HepG2 (cell line): ENCODE results near the gene PLA2G4F. TPM values are rescaled to one million over a fixed set of nuclear protein-coding genes. Genes with fewer than 3 reads are reported as not detected.
A peak's percentile ranks its signal among the peaks of the same experiment; 100 is the strongest.

Experiments used
- ATF6 ChIP-seq: sonication (generic); formaldehyde crosslinking; conservative IDR thresholded peaks from 2 replicates; pipeline ENCODE4 v1.4.0; 2020; ENCODE audit warnings: missing genetic modification reagents
- KDM6A ChIP-seq: IDR thresholded peaks from 2 replicates; pipeline ENCODE4 v1.6.1; 2016; ENCODE audit warnings: low read depth
- PCBP1 ChIP-seq: fragments of 200-400 bp; formaldehyde crosslinking; IDR thresholded peaks from 2 replicates; pipeline ENCODE4 v1.6.1; 2017; ENCODE audit warnings: mild to moderate bottlenecking, low read depth, low read length, borderline replicate concordance
- POGZ ChIP-seq: sonication (generic); formaldehyde crosslinking; IDR thresholded peaks from 2 replicates; pipeline ENCODE4 v1.4.0; 2020; ENCODE audit warnings: mild to moderate bottlenecking, missing genetic modification reagents
- PRDM10 ChIP-seq: sonication (generic); formaldehyde crosslinking; IDR thresholded peaks from 2 replicates; pipeline ENCODE4 v1.4.0; 2020; ENCODE audit warnings: low read depth, missing genetic modification reagents
- RBM39 ChIP-seq: fragments of 200-400 bp; formaldehyde crosslinking; IDR thresholded peaks from one replicate; pipeline ENCODE4 v1.6.1; 2018; ENCODE audit warnings: antibody characterized with exemption, mild to moderate bottlenecking, low read depth, low read length; ENCODE audit not compliant: poor library complexity, severe bottlenecking
- RFXAP ChIP-seq: sonication (generic); formaldehyde crosslinking; IDR thresholded peaks from 2 replicates; pipeline ENCODE4 v1.4.0; 2020; ENCODE audit warnings: missing genetic modification reagents, borderline replicate concordance
- SATB2 ChIP-seq: sonication (generic); formaldehyde crosslinking; IDR thresholded peaks from 2 replicates; pipeline ENCODE4 v1.5.0; 2020; ENCODE audit warnings: missing genetic modification reagents
- SP4 ChIP-seq: sonication (generic); formaldehyde crosslinking; IDR thresholded peaks from 2 replicates; pipeline ENCODE4 v1.8.1; 2023; ENCODE audit warnings: mild to moderate bottlenecking, missing genetic modification reagents
- SSRP1 ChIP-seq: IDR thresholded peaks from 2 replicates; pipeline ENCODE4 v1.6.1; 2016; ENCODE audit warnings: control low read depth
- STAG1 ChIP-seq: sonication (generic); formaldehyde crosslinking; IDR thresholded peaks from 2 replicates; pipeline ENCODE4 v1.4.0; 2020; ENCODE audit warnings: missing genetic modification reagents
- TBL1XR1 ChIP-seq: fragments of 150-350 bp; IDR thresholded peaks from 2 replicates; pipeline ENCODE4 v1.6.1; 2014; ENCODE audit warnings: borderline replicate concordance, low read length; ENCODE audit not compliant: partially characterized antibody
- ZBTB26 ChIP-seq: IDR thresholded peaks from 2 replicates; pipeline ENCODE4 v1.6.1; 2016; ENCODE audit warnings: missing compliant biosample characterization, missing genetic modification reagents, borderline replicate concordance
- ZFP82 ChIP-seq: sonication (generic); formaldehyde crosslinking; IDR thresholded peaks from 2 replicates; pipeline ENCODE4 v1.5.1; 2020; ENCODE audit warnings: mild to moderate bottlenecking, missing genetic modification reagents, borderline replicate concordance
- ZKSCAN8 ChIP-seq: IDR thresholded peaks from 2 replicates; pipeline ENCODE4 v1.6.1; 2016; ENCODE audit warnings: borderline replicate concordance, missing genetic modification reagents, missing compliant biosample characterization
- ZNF335 ChIP-seq: sonication (generic); formaldehyde crosslinking; IDR thresholded peaks from 2 replicates; pipeline ENCODE4 v1.4.0; 2020; ENCODE audit warnings: missing genetic modification reagents
- ZNF446 ChIP-seq: sonication (generic); formaldehyde crosslinking; IDR thresholded peaks from 2 replicates; pipeline ENCODE4 v1.5.0; 2020; ENCODE audit warnings: mild to moderate bottlenecking, missing genetic modification reagents
- ZNF501 ChIP-seq: sonication (generic); formaldehyde crosslinking; IDR thresholded peaks from 2 replicates; pipeline ENCODE4 v1.5.1; 2020; ENCODE audit warnings: mild to moderate bottlenecking, moderate library complexity, missing genetic modification reagents
- ZNF530 ChIP-seq: sonication (generic); formaldehyde crosslinking; IDR thresholded peaks from 2 replicates; pipeline ENCODE4 v1.5.0; 2020; ENCODE audit warnings: low read depth, mild to moderate bottlenecking, missing genetic modification reagents
- ZNF713 ChIP-seq: sonication (generic); formaldehyde crosslinking; IDR thresholded peaks from 2 replicates; pipeline ENCODE4 v1.4.0; 2020; ENCODE audit warnings: mild to moderate bottlenecking, missing genetic modification reagents
- polyA plus RNA-seq, 8 experiments: library from polyadenylated mRNA; depleted of rRNA in 3 of 8; stranded (reverse) in 7 of 8; unstranded in 1 of 8; fragments of >200 nt; fragmentation: Illumina TruSeq in 4 of 8; extraction: Trizol in 4 of 8; gene quantifications; 2 replicates each; pipeline versions ENCODE4 v1.2.1 to v1.2.3, GENCODE V29; 2011 to 2016; ENCODE audit warnings: low read depth in 4 of 8, missing spikeins in 1 of 8, mixed read lengths in 1 of 8; ENCODE audit not compliant: insufficient read depth in 1 of 8
- total RNA-seq, 5 experiments: library from RNA; depleted of rRNA; stranded (reverse); fragments of >200 nt; fragmentation: Illumina TruSeq; extraction: Trizol; gene quantifications; 2 replicates each; pipeline ENCODE4 v1.2.3, GENCODE V29; 2016; ENCODE audit warnings: low read depth in 1 of 5
- TF ChIP-seq, protein P1 (sequence below): sonication (generic); formaldehyde crosslinking; IDR thresholded peaks from 2 replicates; pipeline ENCODE4 v1.5.0; 2020; ENCODE audit warnings: mild to moderate bottlenecking, missing genetic modification reagents

The PLA2G4F gene
- total and polyA plus RNA-seq, 2 of the 13 experiments (the other 11 are each of a cell fraction or from before 2014, with no cell fraction given), result 0.07 TPM; not detected in 1

DNA sequence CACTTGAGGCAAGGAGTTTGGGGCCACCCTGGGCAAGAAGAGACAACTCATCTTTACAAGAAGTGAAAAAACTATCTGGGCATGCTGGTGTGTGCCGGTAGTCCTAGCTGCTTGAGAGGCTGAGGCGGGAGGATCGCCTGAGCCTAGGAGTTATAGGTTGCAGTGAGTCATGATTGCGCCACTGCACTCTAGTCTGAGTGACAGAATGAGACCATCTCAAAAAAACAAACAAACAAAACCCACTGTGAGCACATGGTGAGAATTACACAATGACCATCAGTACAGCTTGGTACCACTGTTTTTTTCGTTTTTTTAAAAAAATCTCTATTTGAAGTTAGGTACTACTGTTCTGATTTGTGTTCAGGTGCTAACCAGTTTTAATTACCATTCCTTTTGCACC lies 38.1 kb upstream of the PLA2G4F start (continued):
- no peak for TF ChIP-seq ZBTB26 (CRISPR knock-in tag)
- no peak for TF ChIP-seq RBM39
- peak; percentile 85 for TF ChIP-seq POGZ
- no peak for TF ChIP-seq ZKSCAN8
- no peak for TF ChIP-seq KDM6A (CRISPR knock-in tag)
- TF ChIP-seq PCBP1, result no peak
- TF ChIP-seq ZFP82 (CRISPR knock-in tag), result no peak
- no peak for TF ChIP-seq PRDM10 (CRISPR knock-in tag)
- no peak for TF ChIP-seq ATF6
- TF ChIP-seq, protein P1, sequence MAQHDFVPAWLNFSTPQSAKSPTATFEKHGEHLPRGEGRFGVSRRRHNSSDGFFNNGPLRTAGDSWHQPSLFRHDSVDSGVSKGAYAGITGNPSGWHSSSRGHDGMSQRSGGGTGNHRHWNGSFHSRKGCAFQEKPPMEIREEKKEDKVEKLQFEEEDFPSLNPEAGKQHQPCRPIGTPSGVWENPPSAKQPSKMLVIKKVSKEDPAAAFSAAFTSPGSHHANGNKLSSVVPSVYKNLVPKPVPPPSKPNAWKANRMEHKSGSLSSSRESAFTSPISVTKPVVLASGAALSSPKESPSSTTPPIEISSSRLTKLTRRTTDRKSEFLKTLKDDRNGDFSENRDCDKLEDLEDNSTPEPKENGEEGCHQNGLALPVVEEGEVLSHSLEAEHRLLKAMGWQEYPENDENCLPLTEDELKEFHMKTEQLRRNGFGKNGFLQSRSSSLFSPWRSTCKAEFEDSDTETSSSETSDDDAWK, result no peak
- no peak for TF ChIP-seq RFXAP
- TF ChIP-seq ZNF446 (CRISPR knock-in tag), result no peak
- TF ChIP-seq ZNF501 (CRISPR knock-in tag), result no peak
- TF ChIP-seq SATB2 (CRISPR knock-in tag), result no peak
- TF ChIP-seq SSRP1 (CRISPR knock-in tag), result no peak
- no peak for TF ChIP-seq ZNF335 (CRISPR knock-in tag)
- TF ChIP-seq ZNF530 (CRISPR knock-in tag), result no peak
- no peak for TF ChIP-seq TBL1XR1
- TF ChIP-seq STAG1 (CRISPR knock-in tag), result no peak
- TF ChIP-seq SP4, result no peak
- no peak for TF ChIP-seq ZNF713
